Measurements from ENCODE around the gene RMND5B.
"Not testable (repeated sequence)": the region's sequence is repeated elsewhere in the genome, so short reads cannot be mapped to it uniquely, and the experiment has no call there.

Gene RMND5B, protein sequence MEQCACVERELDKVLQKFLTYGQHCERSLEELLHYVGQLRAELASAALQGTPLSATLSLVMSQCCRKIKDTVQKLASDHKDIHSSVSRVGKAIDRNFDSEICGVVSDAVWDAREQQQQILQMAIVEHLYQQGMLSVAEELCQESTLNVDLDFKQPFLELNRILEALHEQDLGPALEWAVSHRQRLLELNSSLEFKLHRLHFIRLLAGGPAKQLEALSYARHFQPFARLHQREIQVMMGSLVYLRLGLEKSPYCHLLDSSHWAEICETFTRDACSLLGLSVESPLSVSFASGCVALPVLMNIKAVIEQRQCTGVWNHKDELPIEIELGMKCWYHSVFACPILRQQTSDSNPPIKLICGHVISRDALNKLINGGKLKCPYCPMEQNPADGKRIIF

DNA sequence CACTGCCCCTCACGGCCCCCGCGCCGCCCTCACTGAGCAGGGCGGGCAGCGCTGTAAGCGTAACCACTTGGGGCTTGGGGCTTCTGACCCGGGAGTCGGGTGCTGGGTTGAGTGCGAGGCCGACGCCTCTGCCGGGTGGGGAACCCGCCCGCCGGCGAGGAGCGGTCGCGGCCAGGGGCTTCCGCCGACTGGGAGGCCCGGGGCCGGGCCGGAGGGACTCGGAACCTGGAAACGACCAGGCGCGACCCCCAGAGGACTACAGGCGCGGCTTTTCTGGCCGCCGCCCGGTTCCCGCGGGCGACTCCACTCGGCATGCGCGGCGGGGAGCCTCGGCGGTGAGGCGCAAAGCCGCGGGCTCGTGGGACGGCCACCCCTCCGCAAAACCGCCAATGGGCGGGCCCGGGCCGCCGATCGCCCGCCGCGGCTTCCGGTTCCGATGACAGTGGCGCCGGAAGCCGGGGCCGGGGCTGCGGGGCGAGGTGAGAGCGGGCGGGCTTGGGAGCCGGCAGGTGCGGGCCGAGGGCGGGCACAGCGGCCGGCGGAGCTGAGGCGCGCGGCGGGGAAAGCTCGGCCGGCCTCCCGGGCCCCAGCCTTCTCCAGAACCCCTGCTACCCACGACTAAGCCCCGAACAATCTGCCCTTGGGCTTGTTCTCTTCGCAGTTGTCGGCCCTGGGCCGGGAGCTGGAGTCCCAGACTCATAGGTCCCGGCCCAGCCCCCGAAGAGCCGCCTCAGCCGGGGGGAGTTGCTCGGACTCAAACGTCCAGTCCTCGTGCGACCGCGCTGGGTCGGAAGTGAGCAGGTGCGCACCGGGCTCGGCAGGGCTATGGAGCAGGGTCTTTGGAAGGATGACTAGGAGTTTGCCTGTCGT, at the start of gene RMND5B:
Gene RMND5B, plus strand, starts transcription at position 439 of the 870 bp plus-strand sequence. CDS start 7,106 bp downstream, outside the sequence.
- peak; percentile 67 for DNase-seq (ENCODE audit: low read depth)

DNA sequence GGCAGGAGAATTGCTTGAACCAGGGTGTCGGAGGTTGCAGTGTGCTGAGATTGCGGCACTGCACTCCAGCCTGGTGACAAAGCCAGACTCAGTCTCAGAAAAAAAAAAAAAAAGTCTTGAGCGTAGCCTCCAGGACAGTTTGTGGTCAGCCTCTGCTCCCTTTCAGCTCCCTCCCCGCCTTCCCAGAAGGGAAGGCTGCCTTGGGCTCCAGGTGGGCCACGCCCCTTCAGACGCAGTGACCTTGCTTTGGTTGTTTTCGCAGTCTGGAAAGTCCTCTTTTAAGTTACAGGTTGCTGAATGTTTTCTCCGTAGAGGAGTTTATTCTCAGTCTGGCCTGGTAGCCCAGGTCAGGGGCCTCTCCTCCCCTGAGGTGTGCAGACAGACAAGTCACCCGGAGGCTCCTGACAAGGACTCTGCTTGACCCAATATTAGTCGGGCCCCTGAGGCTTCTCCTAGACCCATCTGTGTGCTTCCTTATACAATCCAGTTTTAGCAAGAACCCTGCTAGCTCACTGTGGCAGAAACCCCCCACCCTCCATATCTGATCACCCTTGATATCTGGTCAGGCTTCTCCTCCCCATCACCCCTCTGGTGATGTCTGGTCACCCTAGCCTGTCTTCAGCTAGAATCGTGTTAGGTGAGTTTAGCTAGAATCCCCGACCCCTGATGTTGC, 49.1 kb upstream of the RMND5B start:
- DNase-seq (ENCODE audit: low read depth), result no peak

DNA sequence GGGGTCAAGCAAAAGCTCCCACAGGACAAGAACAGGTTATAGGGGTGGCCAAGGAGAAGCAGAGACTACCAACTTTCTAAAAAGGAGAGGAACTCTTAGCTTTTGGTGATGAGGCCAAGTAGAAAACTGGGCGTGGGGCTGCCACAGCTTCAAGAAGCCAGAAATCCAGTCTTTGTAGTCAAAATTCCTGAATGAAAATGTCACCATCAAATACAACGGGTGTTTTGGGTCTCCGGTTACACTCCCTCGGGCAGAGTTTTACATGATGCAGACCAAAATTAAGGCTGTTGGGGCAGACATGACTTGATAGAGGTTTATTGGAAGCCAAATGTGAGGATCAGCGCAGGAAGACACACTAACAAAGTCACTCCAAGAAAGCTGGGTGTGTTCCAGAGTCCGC, 46.9 kb upstream of the RMND5B start:
- no peak for DNase-seq (ENCODE audit: low read depth)

DNA sequence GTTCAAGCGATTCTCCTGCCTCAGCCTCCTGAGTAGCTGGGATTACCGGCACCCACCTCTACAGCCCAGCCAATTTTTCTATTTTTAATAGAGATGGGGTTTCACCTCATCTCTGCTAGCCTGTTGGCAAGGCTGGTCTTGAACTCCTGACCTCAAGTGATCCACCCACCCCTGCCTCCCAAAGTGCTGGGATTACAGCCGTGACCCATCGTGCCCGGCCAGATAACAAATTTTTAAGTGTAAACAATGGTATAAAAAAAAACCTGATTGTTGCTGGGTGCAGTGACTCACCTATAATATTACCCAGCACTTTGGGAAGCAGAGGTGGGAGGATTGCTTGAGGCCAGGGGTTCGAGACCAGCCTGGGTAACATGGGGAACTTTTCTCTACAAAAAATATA, 45.5 kb upstream of the RMND5B start:
- no peak for DNase-seq (ENCODE audit: low read depth)

DNA sequence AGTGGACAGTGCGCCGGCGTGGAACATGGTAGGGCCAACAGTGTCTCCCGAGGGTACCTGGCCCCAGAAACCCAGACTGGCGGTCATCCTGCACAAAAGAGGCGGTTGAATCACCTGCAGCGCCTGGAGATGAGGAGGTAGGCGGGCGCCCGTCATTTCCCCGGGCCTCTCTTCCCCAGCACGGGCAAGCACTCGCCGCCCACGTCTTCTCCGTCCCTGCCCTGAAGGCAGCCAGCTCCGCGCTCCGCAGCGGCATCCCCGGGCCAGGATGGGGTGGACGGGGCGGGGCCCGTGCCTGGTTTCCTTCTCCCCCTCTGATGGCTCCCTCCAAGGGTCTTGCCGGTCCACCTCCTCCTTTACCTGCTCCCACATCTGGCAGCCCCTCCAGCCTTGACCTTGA, 44.5 kb upstream of the RMND5B start:
- DNase-seq (ENCODE audit: low read depth), result no peak

DNA sequence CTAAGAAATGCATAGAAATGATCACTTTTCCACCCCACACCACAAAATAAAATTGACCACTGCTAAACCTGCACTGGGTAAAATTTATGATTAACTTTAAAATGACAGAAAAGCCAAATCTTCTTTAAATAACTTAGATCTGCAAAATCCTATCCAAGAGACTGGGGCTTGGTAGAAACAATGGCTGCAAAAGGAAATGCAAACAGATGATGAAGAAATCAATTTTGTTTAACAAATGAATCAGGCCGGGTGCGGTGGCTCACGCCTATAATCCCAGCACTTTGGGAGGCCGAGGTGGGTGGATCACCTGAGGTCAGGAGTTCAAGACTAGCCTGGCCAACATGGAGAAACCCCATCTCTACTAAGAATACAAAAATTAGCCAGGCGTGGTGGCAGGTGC, 43.6 kb upstream of the RMND5B start:
- DNase-seq (ENCODE audit: low read depth), result not testable (repeated sequence)

DNA sequence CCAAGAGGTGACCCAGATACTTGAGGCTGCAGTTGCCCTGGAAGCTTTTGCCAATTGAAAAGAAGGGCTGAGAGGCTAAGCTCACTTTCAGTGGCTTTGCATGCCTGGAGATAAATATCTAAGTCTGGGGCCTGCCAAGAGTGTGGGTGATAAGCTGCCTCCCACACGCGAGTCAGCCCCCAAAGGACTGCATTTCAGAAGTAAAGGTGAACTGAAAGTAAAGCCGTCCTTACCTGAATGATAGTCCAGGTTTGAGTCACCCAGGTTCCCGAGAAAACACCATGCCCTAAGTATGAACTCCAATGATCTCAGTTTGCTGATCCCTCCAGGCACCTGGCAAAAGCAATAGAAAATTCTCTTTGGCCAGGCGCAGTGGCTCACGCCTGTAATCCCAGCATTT, 40.0 kb upstream of the RMND5B start:
- no peak for DNase-seq (ENCODE audit: low read depth)

DNA sequence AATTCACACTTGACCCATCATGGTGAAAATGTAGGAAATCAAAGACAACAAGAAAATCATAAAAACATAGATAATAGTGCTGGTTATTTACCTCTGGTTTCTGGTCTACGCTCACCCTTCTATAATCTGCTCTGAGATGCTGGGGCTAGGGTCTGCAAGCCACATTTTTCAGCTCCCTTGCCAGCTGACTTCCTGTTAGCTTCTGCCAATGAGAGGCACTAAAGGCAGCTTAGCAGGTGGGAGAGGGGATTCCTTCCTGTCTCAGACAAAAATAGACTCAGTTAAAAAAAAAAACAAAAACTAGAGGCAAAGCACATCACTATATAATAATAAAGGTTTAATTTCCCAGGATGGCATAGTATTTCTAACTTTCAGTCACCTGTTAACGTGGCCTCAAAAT, 37.7 kb upstream of the RMND5B start:
- DNase-seq (ENCODE audit: low read depth), result no peak

DNA sequence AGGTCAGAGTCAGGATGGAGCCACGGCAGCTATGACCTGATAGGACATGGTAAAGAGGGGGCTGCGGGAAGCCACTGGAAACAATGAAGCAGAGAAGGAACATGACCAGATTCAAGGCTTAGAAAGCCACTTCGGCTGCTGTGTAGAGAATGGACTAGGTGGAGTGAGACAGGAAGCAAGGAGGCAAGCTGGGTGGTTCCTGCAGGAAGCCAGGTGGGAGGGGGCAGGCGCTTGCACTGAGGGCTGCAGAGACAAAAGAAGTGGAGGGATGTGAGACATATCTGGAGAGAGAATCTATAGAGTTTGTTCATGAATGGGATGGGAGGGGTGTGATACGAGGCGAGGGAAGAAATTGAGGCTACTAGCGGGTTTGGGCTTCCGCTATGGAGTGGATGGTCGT, 36.5 kb upstream of the RMND5B start:
- DNase-seq (ENCODE audit: low read depth), result no peak

DNA sequence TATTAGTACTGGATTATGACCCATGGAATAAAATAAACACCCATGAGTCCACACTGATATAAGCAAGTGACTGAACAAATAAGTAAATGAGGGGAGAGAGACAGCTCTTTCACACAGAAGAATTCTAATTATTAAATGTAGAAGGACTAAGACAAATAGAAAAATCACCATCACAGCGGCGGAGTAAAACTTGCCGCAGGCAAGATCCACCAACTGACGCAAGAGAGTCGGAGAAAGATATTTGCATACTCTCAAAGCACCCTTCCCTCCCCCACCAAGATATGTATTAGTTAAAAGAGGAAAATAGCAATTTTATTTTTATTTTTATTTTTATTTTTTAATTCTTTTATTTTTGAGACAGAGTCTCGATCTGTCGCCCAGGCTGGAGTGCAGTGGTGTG, 32.1 kb upstream of the RMND5B start:
- no peak for DNase-seq (ENCODE audit: low read depth)

DNA sequence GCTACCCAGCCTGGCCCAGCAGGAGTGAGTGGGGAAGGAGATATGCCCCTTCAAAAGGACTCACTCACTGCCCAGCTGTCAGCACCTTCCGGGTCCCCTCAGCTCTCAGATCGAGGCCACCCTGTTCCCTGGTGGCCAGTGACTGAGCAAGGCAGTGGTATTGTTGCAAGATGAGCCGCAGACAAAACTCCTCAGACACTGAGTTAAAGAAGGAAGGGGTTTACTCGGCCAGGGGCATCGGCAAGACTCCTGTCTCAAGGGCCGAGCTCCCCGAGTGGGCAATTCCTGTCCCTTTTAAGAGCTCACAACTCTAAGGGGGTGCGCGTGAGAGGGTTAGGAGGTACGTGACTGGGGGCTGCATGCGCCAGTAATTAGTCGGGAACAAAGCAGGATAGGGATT, 27.2 kb upstream of the RMND5B start:
- no peak for DNase-seq (ENCODE audit: low read depth)

DNA sequence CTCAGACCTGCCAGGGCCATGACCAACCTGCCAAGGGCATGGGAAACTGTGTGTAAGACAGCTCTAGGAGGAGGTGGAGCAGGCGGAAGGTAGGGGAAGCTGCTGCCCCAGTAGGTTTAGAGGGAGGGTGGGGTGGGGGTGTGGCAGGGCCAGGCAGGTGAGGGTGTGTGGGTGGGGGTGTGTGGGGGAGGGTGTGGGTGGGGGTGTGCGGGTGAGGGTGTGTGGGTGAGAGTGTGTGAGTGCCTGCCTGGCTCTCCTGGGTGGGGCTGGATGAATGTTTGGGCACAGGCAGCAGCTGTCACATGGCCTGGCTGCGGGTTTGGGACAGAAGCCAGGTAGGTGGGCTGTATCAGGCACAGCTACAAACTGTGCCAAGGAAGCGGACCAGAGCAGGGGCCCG, 26.3 kb upstream of the RMND5B start:
- DNase-seq (ENCODE audit: low read depth), result no peak

DNA sequence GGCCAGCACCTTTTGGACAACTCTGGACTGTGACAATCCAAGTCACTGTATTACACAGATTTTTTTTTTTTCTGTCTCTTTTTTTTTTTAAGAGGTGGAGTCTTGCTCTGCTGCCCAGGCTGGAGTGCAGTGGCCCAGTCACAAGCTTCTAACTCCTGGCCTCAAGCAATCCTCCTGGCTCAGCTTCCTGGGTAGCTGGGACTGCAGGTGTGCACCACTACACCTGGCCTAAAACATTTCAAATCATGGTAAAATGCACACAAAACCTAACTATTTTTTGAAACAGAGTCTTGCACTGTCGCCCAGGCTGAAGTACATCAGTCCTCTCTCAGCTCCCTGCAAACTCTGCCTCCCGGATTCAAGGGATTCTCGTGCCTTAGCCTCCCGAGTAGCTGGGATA, 24.7 kb upstream of the RMND5B start:
- no peak for DNase-seq (ENCODE audit: low read depth)

DNA sequence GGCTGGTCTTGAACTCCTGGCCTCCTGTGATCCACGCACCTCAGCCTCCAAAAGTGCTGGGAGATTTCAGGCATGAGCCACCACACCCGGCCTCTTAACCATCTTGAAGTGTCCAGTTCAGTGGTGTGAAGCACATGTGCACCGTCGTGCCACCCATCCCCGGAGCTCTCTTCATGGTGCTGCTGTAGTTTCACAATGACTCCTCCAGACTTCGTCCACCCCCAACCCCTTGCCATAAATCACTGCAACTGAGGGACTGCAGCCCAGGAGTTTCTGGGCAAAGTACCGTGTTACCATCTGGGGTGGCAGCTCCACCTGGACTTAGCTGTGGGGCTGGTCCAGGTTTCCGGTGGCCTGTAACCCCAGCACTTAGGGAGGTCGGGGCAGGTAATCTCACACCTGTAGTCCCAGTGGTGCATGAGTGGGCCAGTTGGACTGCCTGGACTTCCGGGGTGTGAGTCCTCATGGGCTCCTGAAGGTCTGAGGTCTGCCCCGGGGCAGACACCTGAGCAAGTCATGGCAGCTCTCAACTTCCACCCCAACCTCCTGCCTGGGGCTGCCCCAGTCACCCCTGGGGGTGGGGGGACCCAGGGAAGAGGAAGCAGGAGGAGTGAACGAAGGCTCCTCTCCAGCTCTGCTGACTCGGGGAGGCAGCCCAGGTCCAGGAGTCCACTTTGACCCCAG, 24.1 kb upstream of the RMND5B start:
- no peak for DNase-seq (ENCODE audit: low read depth)

DNA sequence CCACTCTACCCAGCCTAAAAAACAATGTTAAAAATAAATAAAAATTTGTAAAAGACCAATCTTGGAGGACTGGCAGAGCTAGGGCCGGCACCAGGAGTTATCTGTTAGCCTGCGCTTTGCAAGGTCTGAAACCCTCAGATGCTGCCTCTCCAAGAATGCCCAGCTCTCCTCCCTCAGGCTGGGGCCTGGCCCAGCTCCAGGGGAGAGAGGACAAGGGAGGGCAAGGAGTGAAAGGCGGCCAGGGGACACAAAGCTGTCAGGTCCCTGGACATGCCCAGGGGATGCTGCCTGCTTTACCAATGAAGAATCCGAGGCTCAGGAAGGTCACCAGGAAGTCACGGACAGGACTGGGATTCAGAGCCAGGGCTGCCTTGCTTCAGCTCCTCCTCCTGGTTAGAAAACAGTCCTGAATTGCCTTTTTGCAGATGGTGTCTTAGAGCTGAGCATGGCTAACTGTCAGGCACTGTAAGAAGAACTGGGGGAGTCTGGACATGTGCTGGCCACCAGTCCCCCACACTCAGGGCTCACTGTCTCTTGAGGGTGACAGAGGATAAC, 23.0 kb upstream of the RMND5B start:
- no peak for DNase-seq (ENCODE audit: low read depth)

DNA sequence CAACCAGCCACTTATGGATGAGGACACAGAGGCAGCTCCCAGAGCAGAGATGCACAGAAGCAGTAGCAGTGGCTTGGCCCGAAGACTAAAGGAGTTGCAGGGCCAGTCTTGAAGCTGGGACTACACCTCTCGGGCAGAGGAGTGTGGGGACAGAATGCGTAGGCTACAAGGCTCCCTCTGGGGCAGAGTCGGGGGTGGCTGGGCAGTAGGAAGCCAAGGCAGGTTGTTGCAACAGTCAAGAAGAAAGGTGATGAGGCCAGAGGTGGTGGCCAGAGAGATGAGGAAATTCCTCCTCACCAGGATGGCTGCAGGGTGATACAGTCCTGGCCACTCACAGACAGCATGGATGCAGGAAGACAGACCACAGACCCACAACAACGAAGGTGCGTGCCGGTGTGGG, 22.4 kb upstream of the RMND5B start:
- DNase-seq (ENCODE audit: low read depth), result no peak

DNA sequence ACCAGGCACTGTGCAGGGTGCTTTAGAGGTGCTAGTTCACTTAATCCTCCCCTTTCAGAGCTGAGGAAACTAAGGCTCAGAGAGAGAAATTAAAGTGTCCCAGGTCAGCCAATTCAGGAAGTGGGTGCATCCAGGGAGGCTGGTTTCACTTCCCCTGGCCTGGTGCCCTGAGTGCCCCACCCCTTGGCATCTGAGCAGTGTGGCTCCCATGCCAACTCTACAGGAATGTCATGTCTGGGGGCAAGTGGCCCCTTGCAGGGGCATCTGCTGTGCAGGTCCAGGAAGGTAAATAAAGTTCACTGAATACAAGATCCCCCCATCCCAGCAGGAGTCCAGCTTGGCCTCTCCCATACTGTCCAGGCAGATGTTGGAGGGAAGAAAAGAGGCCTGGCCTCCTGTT, 21.8 kb upstream of the RMND5B start:
- DNase-seq (ENCODE audit: low read depth), result no peak

DNA sequence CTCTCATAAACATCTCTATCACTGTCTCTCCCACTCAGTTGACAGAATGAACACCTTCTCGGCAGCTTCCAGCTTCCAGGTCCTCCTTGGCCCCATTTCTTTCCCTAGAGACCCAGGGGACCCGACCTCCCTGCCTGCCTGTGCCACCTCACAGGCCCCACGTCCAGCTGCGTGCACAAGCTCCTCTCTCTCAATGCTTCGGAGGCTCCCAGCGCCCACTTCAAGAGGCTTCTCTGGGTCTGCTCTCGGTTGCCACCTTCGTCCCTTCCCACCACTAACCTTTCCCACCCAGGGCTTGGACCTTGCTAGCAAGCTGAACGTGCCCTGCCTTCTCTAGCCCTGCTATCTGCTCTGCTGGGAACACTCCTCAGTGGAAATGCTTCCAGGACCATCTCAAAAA, 20.3 kb upstream of the RMND5B start:
- DNase-seq (ENCODE audit: low read depth), result no peak

DNA sequence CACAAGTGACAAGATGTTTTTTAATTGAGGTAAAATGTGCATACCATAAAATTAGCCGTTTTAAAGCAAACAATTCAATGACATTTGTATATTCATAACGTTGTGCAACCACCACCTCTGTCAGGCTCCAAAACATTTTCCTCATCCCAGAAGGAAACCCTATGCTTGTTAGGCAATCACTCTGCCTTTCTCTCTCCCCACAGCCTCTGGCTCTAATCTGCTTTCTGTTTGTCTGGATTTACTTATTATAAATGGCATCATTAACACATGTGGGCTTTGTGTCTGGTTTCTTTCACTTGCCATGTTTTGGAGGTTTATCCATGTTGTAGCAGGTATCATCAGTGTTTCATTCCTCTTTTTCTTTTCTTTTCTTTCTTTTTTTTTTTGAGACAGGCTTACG, 18.9 kb upstream of the RMND5B start:
- no peak for DNase-seq (ENCODE audit: low read depth)

DNA sequence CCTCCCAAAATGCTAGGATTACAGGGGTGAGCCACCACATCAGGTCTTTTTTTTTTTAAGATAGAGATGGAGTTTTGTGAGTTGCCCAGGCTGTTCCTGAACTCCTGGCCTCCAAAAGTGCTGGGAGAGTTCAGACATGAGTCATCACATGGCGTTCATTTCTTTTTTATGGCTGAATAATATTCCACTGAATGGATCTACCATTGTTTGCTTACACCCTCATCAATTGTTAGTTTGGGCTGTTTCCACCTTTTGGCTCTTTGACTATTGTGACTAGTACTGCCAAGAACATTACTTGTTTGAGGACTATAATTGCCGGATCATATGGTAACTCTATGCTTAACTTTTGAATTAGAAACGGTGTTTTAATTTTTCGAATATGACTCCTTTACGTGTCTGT, 18.3 kb upstream of the RMND5B start:
- no peak for DNase-seq (ENCODE audit: low read depth)

DNA sequence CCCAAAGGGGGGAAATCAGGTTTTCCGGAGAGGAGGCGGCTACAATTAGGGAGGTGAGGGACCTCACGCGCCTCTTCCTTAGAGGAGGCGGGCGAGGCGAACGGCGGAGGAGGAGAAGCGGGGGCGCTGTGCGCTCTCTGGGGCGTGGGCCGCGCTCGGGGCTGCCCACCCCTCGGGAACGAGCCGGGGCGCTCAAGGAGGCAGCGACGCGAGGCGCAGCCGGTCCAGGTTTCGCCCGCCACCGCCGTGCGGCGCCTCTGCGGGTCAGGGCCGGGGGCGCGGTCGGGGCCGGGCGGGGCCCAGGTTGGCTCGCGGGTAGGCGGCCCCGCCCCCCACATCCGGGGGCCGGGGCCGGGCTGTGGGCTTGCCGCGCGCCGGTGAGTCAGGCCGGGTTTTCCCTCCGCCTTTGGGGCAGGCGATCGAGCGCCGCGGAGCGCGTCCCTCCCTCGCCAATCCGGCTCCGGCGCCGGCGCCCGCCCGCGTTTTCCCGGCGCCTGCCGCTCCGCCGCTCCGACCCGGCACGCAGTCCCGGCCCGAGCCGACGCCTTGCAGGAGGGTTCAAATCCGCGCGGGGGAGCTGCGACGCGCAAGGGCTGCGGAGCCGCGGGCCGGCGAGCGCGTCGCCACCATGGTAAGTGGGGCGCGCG, 17.6 kb upstream of the RMND5B start, which contains the start of gene N4BP3:
Gene N4BP3, plus strand, starts transcription at position 392 of the 647 bp plus-strand sequence. CDS start 6,052 bp downstream, outside the sequence.
- DNase-seq (ENCODE audit: low read depth), result peak; percentile 82
